A549 (cell line): Measurements from ENCODE around the gene TTC33. TPM values are rescaled to one million over a fixed set of nuclear protein-coding genes. Genes with fewer than 3 reads are reported as not detected.

Experiments
- ATAC-seq, 2 experiments: fragments of 200-7000 bp in 1 of 2; fragments of >200 bp in 1 of 2; cut with Nextera tagmentation in 1 of 2; cut with Tn5 transposase in 1 of 2; 3 replicates each; pipeline versions ENCODE4 v1.8.0 to v1.9.1; 2018 to 2020; ENCODE audit warnings: mild to moderate bottlenecking in 1 of 2, moderate library complexity in 1 of 2
- CTCF ChIA-PET: fragments of 300-600 bp; sonication (Branson Sonifier 250); formaldehyde crosslinking; extraction: SDS; loops from one replicate; lab custom pipeline; 2021; ENCODE audit warnings: antibody characterized with exemption, inconsistent platforms; lab: Yijun Ruan, JAX
- POLR2A ChIA-PET: fragments of 350-600 bp; formaldehyde crosslinking; extraction: SDS; loops from one replicate; lab custom pipeline; 2021; ENCODE audit warnings: antibody characterized with exemption, inconsistent platforms; lab: Yijun Ruan, JAX
- DNase-seq, 2 experiments: peaks; one replicate each; pipeline versions ENCODE4 v3.0.0 to v3.0.0-alpha.2; 2011 to 2016; ENCODE audit warnings: low read depth in 1 of 2, low spot score in 1 of 2
- FAIRE-seq: peaks from 2 replicates; lab custom pipeline; 2011; peaks lifted over from hg19 to GRCh38; lab: Jason Lieb, UNC
- H3K27ac ChIP-seq, 2 experiments: fragments of >200 bp; sonication (Bioruptor Twin); formaldehyde crosslinking; 3 replicates each; pipeline ENCODE4 v1.5.1; 2016 to 2017
- H3K4me1 ChIP-seq: fragments of >200 bp; sonication (Bioruptor Twin); formaldehyde crosslinking; 3 replicates; pipeline ENCODE4 v1.6.1; 2016
- H3K4me2 ChIP-seq: fragments of >200 bp; sonication (Bioruptor Twin); formaldehyde crosslinking; 3 replicates; pipeline ENCODE4 v1.6.1; 2016
- H3K4me3 ChIP-seq: fragments of >200 bp; sonication (Bioruptor Twin); formaldehyde crosslinking; 3 replicates; pipeline ENCODE4 v1.5.1; 2016
- H3K9me3 ChIP-seq: fragments of >200 bp; sonication (Bioruptor Twin); formaldehyde crosslinking; 3 replicates; pipeline ENCODE4 v1.6.1; 2016
- BHLHE40 ChIP-seq: IDR thresholded peaks from 2 replicates; pipeline ENCODE4 v1.6.1; 2012; ENCODE audit warnings: low read depth, low read length, inconsistent platforms
- CBX2 ChIP-seq: fragments of 200-600 bp; sonication (generic); IDR thresholded peaks from 2 replicates; pipeline ENCODE4 v1.6.1; 2016; ENCODE audit warnings: low read depth, mild to moderate bottlenecking, borderline replicate concordance
- CBX8 ChIP-seq: fragments of 200-600 bp; sonication (generic); IDR thresholded peaks from 2 replicates; pipeline ENCODE4 v1.6.1; 2016
- CEBPB ChIP-seq, 2 experiments: fragments of >200 bp in 1 of 2; sonication (Bioruptor Twin) in 1 of 2; formaldehyde crosslinking in 1 of 2; IDR thresholded peaks; 2 replicates each; pipeline ENCODE4 v1.6.1; 2012 to 2016
- EHF ChIP-seq: fragments of 250-450 bp; sonication (Bioruptor Pico); IDR thresholded peaks from 2 replicates; pipeline ENCODE4 v1.5.0; 2020; ENCODE audit warnings: mild to moderate bottlenecking
- EHMT2 ChIP-seq: fragments of 200-600 bp; sonication (generic); IDR thresholded peaks from 2 replicates; pipeline ENCODE4 v1.6.1; 2016; ENCODE audit warnings: antibody characterized with exemption, low read depth, mild to moderate bottlenecking, moderate library complexity
- EP300 ChIP-seq, 2 experiments: fragments of >200 bp; sonication (Bioruptor Twin); formaldehyde crosslinking; IDR thresholded peaks; 2 replicates in 1 of 2; 3 replicates in 1 of 2; pipeline ENCODE4 v1.6.1; 2016 to 2017
- FOSB ChIP-seq: fragments of 250-450 bp; sonication (Bioruptor Pico); IDR thresholded peaks from 2 replicates; pipeline ENCODE4 v1.5.0; 2020; ENCODE audit warnings: mild to moderate bottlenecking, moderate library complexity
- FOSL2 ChIP-seq, 2 experiments: fragments of 450-650 bp in 1 of 2; fragments of >200 bp in 1 of 2; sonication (Bioruptor Twin) in 1 of 2; formaldehyde crosslinking; IDR thresholded peaks; 2 replicates each; pipeline versions ENCODE4 v1.5.0 to v1.6.1; 2016 to 2020; ENCODE audit warnings: mild to moderate bottlenecking in 1 of 2, moderate library complexity in 1 of 2
- FOXS1 ChIP-seq: fragments of 250-450 bp; sonication (Bioruptor Pico); IDR thresholded peaks from 2 replicates; pipeline ENCODE4 v1.5.0; 2020; ENCODE audit warnings: mild to moderate bottlenecking, moderate library complexity
- GATA3 ChIP-seq: IDR thresholded peaks from 2 replicates; pipeline ENCODE4 v1.6.1; 2012; ENCODE audit warnings: borderline replicate concordance
- HOXB13 ChIP-seq: fragments of 250-450 bp; sonication (Bioruptor Pico); IDR thresholded peaks from 2 replicates; pipeline ENCODE4 v1.5.0; 2020; ENCODE audit warnings: low read depth, mild to moderate bottlenecking, moderate library complexity
- HOXB5 ChIP-seq: fragments of 250-450 bp; sonication (Bioruptor Pico); IDR thresholded peaks from 2 replicates; pipeline ENCODE4 v1.5.0; 2020; ENCODE audit warnings: mild to moderate bottlenecking, moderate library complexity
- JUNB ChIP-seq: fragments of >200 bp; sonication (Bioruptor Twin); formaldehyde crosslinking; IDR thresholded peaks from 2 replicates; pipeline ENCODE4 v1.6.1; 2016
- KDM1A ChIP-seq: fragments of 200-600 bp; sonication (generic); IDR thresholded peaks from 2 replicates; pipeline ENCODE4 v1.6.1; 2016; ENCODE audit warnings: low read depth, mild to moderate bottlenecking
- MAX ChIP-seq: IDR thresholded peaks from 2 replicates; pipeline ENCODE4 v1.6.1; 2012
- MAZ ChIP-seq: fragments of 150-350 bp; IDR thresholded peaks from 2 replicates; pipeline ENCODE4 v1.6.1; 2014; ENCODE audit warnings: antibody characterized with exemption, low read depth, low read length, borderline replicate concordance
- NR3C1 ChIP-seq: fragments of >200 bp; sonication (Bioruptor Twin); formaldehyde crosslinking; IDR thresholded peaks from 3 replicates; pipeline ENCODE4 v1.6.1; 2017
- RCOR1 ChIP-seq: fragments of 150-350 bp; IDR thresholded peaks from 2 replicates; pipeline ENCODE4 v1.6.1; 2014; ENCODE audit warnings: antibody characterized with exemption, low read length, low read depth
- REST ChIP-seq: fragments of 200-600 bp; sonication (generic); IDR thresholded peaks from 2 replicates; pipeline ENCODE4 v1.6.1; 2016; ENCODE audit warnings: antibody characterized with exemption, mild to moderate bottlenecking, moderate library complexity
- RNF2 ChIP-seq: fragments of 200-600 bp; sonication (generic); IDR thresholded peaks from 2 replicates; pipeline ENCODE4 v1.6.1; 2016; ENCODE audit warnings: low read depth, mild to moderate bottlenecking, antibody characterized with exemption, moderate library complexity, borderline replicate concordance
- TFCP2L1 ChIP-seq: fragments of 250-450 bp; sonication (Bioruptor Pico); IDR thresholded peaks from 2 replicates; pipeline ENCODE4 v1.5.0; 2021; ENCODE audit warnings: mild to moderate bottlenecking
- ZC3H11A ChIP-seq: fragments of 450-650 bp; IDR thresholded peaks from 2 replicates; pipeline ENCODE4 v1.6.1; 2014; ENCODE audit warnings: antibody characterized with exemption, mild to moderate bottlenecking
- ZNF302 ChIP-seq: fragments of 250-450 bp; sonication (Bioruptor Pico); IDR thresholded peaks from 2 replicates; pipeline ENCODE4 v1.9.0; 2021; ENCODE audit warnings: inconsistent platforms, mild to moderate bottlenecking, moderate library complexity
- WGBS: methylation state at CpG from one replicate; pipeline ENCODE4 v1.1.6; 2017; ENCODE audit errors: missing lambda C conversion rate; 5-methylcytosine and 5-hydroxymethylcytosine counted together
- polyA plus RNA-seq, 4 experiments: library from polyadenylated mRNA; depleted of rRNA in 3 of 4; stranded (reverse); fragments of >200 nt; fragmentation: RNase III in 1 of 4; extraction: RNeasy Plus Mini Kit Qiagen cat#74134 plus additional on column Dnase treatment in 1 of 4; gene quantifications; 2 replicates in 3 of 4; 3 replicates in 1 of 4; pipeline ENCODE4 v1.2.3, GENCODE V29; 2011 to 2017
- TF ChIP-seq, protein P1 (sequence below): fragments of 150-350 bp; IDR thresholded peaks from 2 replicates; pipeline ENCODE4 v1.6.1; 2014; ENCODE audit warnings: low read depth, mild to moderate bottlenecking, low read length
- TF ChIP-seq, protein P2 (sequence below): fragments of 250-450 bp; sonication (Bioruptor Pico); IDR thresholded peaks from 2 replicates; pipeline ENCODE4 v1.5.0; 2020; ENCODE audit warnings: low read depth, mild to moderate bottlenecking, moderate library complexity
- TF ChIP-seq, protein P3 (sequence below): fragments of 250-450 bp; sonication (Bioruptor Pico); IDR thresholded peaks from 2 replicates; pipeline ENCODE4 v1.5.0; 2021; ENCODE audit warnings: mild to moderate bottlenecking, moderate library complexity, borderline replicate concordance
- TF ChIP-seq, protein P4 (sequence below): fragments of >200 bp; sonication (Bioruptor Twin); formaldehyde crosslinking; IDR thresholded peaks from 2 replicates; pipeline ENCODE4 v1.6.1; 2016

Gene TTC33
- polyA plus RNA-seq, 2 of the 4 experiments (the other 2 are of a cell fraction) = 17.1 to 19.8 TPM

DNA sequence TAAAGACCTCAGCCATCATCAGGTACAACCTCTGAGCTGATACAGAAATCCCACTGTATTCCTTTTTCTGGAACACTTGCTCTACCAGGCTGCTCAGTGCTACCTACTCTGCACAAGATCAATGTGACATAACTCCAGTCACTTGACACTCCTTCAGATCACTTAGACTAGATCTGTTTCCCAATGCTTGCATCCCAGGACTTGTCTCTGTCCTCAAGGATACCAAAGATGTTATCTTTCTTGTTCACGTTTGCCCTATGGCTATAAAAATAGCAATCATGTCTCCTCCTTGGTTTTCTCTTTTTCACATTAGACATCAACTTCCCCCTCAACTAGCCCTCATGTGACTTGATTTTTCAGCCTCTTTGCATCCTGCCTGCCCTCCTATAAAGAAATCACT, 264.1 kb downstream of the TTC33 start:
- Histone ChIP-seq H3K4me2 (no peak overlapping the region), H3K27ac (no peak overlapping the region), H3K4me1 (no peaks in the 10 kb centered on the region), H3K9me3 (no peaks in the 10 kb centered on the region), H3K4me3 (no peak overlapping the region)
- ChIA-PET CTCF (no interaction called here), POLR2A (no interaction called here)
- whole genome bisulfite sequencing = 84% methylated on average over 1 of the region's 1 CpG
- ATAC-seq = no peak
- TF ChIP-seq, protein P1, sequence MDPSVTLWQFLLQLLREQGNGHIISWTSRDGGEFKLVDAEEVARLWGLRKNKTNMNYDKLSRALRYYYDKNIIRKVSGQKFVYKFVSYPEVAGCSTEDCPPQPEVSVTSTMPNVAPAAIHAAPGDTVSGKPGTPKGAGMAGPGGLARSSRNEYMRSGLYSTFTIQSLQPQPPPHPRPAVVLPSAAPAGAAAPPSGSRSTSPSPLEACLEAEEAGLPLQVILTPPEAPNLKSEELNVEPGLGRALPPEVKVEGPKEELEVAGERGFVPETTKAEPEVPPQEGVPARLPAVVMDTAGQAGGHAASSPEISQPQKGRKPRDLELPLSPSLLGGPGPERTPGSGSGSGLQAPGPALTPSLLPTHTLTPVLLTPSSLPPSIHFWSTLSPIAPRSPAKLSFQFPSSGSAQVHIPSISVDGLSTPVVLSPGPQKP = no peak
- no peak for TF ChIP-seq ZNF302
- TF ChIP-seq FOSL2 (IDR thresholded peaks at IDR 0.05) = no peak
- no peak for TF ChIP-seq FOSL2 (CRISPR knock-in tag; IDR thresholded peaks at IDR 0.05)
- TF ChIP-seq BHLHE40 = no peak
- no peak for TF ChIP-seq JUNB
- no peak for TF ChIP-seq FOXS1 (CRISPR knock-in tag)
- TF ChIP-seq MAZ = no peak
- no peak for TF ChIP-seq NR3C1
- no peak for TF ChIP-seq ZC3H11A
- TF ChIP-seq HOXB5 (CRISPR knock-in tag) = no peak
- TF ChIP-seq GATA3 = no peak
- no peak for TF ChIP-seq EHMT2
- no peak for DNase-seq
- no peak for FAIRE-seq

DNA sequence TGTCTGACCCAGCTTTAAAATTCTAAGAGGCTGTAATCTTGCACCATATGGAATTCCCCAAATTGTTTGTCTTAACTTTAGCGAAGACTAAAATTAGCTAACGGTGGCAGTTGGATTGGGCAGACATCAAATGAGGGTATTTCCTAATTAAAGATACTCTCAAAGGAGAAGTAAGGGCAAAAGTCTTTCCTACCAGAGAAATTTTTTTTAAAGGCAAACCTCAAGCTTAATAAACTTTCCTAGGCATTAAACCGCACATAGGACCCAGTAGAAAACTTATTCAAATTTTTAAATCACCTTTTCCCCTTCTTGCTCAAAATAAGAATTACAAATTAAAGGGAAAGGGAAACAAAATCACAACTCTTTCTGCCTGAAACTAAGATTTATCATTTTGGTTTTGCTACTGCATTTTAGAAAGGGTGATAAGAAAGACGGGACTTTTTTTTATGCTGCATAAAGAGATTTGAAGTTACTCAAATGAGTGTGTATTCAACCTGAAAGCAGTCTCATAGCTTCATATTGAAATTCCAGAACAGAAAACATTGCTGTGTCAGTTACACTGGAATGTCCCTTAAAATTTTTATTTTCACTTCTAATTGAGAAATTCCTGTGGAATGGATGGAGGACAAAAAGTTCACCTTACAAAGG, 265.2 kb downstream of the TTC33 start:
- Histone ChIP-seq H3K27ac (no peak overlapping the region), H3K4me1 (no peaks in the 10 kb centered on the region), H3K9me3 (no peaks in the 10 kb centered on the region), H3K4me2 (no peak overlapping the region), H3K4me3 (no peak overlapping the region)
- no peak for DNase-seq
- ChIA-PET POLR2A (no interaction called here), CTCF (no interaction called here)
- TF ChIP-seq, protein P2, sequence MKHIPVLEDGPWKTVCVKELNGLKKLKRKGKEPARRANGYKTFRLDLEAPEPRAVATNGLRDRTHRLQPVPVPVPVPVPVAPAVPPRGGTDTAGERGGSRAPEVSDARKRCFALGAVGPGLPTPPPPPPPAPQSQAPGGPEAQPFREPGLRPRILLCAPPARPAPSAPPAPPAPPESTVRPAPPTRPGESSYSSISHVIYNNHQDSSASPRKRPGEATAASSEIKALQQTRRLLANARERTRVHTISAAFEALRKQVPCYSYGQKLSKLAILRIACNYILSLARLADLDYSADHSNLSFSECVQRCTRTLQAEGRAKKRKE = no peak
- TF ChIP-seq, protein P3, sequence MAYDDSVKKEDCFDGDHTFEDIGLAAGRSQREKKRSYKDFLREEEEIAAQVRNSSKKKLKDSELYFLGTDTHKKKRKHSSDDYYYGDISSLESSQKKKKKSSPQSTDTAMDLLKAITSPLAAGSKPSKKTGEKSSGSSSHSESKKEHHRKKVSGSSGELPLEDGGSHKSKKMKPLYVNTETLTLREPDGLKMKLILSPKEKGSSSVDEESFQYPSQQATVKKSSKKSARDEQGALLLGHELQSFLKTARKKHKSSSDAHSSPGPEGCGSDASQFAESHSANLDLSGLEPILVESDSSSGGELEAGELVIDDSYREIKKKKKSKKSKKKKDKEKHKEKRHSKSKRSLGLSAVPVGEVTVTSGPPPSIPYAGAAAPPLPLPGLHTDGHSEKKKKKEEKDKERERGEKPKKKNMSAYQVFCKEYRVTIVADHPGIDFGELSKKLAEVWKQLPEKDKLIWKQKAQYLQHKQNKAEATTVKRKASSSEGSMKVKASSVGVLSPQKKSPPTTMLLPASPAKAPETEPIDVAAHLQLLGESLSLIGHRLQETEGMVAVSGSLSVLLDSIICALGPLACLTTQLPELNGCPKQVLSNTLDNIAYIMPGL (CRISPR knock-in tag) = no peak
- TF ChIP-seq CBX2 = no peak
- TF ChIP-seq, protein P4, sequence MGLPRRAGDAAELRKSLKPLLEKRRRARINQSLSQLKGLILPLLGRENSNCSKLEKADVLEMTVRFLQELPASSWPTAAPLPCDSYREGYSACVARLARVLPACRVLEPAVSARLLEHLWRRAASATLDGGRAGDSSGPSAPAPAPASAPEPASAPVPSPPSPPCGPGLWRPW = no peak
- no peak for TF ChIP-seq NR3C1
- no peak for TF ChIP-seq CEBPB (IDR thresholded peaks at IDR 0.05)
- no peak for TF ChIP-seq ZNF302
- TF ChIP-seq TFCP2L1 (CRISPR knock-in tag) = no peak
- no peak for TF ChIP-seq MAX
- TF ChIP-seq RCOR1 = no peak
- 78% methylated on average over 4 of the region's 4 CpGs for WGBS
- no peak for FAIRE-seq
- ATAC-seq = no peak

DNA sequence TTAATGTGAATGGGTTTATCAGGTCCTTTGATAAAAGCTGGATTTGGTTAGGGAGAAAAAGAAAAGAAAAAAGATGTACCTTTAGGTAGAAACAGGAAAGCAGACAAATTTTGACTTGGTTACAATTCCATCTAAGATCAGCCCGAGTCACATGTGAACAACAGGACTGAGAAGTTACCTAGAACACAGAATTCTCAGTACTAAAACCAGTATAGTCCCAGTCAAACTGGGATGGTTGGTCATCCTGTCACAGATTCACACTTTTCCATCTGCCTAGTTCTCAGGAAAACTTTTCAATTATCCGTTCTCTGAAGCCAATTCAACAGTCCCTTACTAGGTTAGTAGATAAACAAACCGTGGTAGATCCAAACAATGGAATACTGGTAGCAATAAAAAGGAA, 266.3 kb downstream of the TTC33 start:
- FAIRE-seq (no peak), ATAC-seq (no peak), DNase-seq (no peak)
- Histone ChIP-seq H3K4me1 (no peaks in the 10 kb centered on the region), H3K4me2 (no peak overlapping the region), H3K4me3 (no peak overlapping the region), H3K9me3 (no peaks in the 10 kb centered on the region), H3K27ac (no peak overlapping the region)
- POLR2A ChIA-PET = no interaction called here
- WGBS = 40% methylated on average over 3 of the region's 3 CpGs
- CTCF ChIA-PET = no interaction called here
- TF ChIP-seq HOXB13 (CRISPR knock-in tag) (no peak), FOSB (CRISPR knock-in tag) (no peak), KDM1A (no peak), REST (no peak), RNF2 (no peak), CBX8 (no peak), ZC3H11A (no peak), EP300 (IDR thresholded peaks at IDR 0.05) (no peak), EHF (CRISPR knock-in tag) (no peak)
